GM19324 (cell line): ENCODE results near the gene AKAP9.
"Not testable (repeated sequence)": the region's sequence is repeated elsewhere in the genome, so short reads cannot be mapped to it uniquely, and the experiment has no call there.

Experiments
- ATAC-seq: cut with Tn5 transposase; IDR thresholded peaks from one replicate; pipeline ENCODE4 v1.9.1; 2021; ENCODE audit warnings: mild to moderate bottlenecking, moderate library complexity; ENCODE audit not compliant: unreplicated experiment, low FRiP score

The AKAP9 gene

GRCh38 chr7:91940572-91941341 lies at the start of gene AKAP9:
AKAP9 (plus strand) TSS chr7:91940862; CDS start chr7:91941100, 238 bp downstream.
- ATAC-seq = peak; percentile 99

GRCh38 chr7:91892099-91892705 lies 48.5 kb upstream of the AKAP9 start:
- no peak for ATAC-seq

GRCh38 chr7:91892821-91893340 lies 47.8 kb upstream of the AKAP9 start:
- no peak for ATAC-seq

- not testable (repeated sequence) for ATAC-seq
Observed at GRCh38 chr7:91893699-91894098, 47.0 kb upstream of the AKAP9 start.

- no peak for ATAC-seq
Observed at GRCh38 chr7:91894781-91895480, 45.7 kb upstream of the AKAP9 start.

- ATAC-seq = no peak
Observed at GRCh38 chr7:91898240-91898992, 42.2 kb upstream of the AKAP9 start.

GRCh38 chr7:91899563-91899962 lies 41.1 kb upstream of the AKAP9 start:
- ATAC-seq = no peak

GRCh38 chr7:91910171-91910570 lies 30.5 kb upstream of the AKAP9 start:
- no peak for ATAC-seq

- ATAC-seq = no peak
Observed at GRCh38 chr7:91911121-91911520, 29.5 kb upstream of the AKAP9 start.

- no peak for ATAC-seq
Observed at GRCh38 chr7:91912494-91912893, 28.2 kb upstream of the AKAP9 start.

GRCh38 chr7:91913612-91914011 lies 27.1 kb upstream of the AKAP9 start:
- ATAC-seq = no peak

GRCh38 chr7:91915401-91916050 lies 25.1 kb upstream of the AKAP9 start:
- ATAC-seq = no peak

GRCh38 chr7:91916051-91916440 lies 24.6 kb upstream of the AKAP9 start:
- ATAC-seq = no peak

- ATAC-seq = no peak
Observed at GRCh38 chr7:91918356-91918755, 22.3 kb upstream of the AKAP9 start.

GRCh38 chr7:91922857-91923256 lies 17.8 kb upstream of the AKAP9 start:
- ATAC-seq = no peak

- no peak for ATAC-seq
Observed at GRCh38 chr7:91927912-91928311, 12.8 kb upstream of the AKAP9 start.

GRCh38 chr7:91929463-91929862 lies 11.2 kb upstream of the AKAP9 start:
- no peak for ATAC-seq

GRCh38 chr7:91940171-91940570 lies 491 bp upstream of the AKAP9 start:
- ATAC-seq = peak; percentile 1

- ATAC-seq = no peak
Observed at GRCh38 chr7:91941450-91941849, 788 bp downstream of the AKAP9 start.

- no peak for ATAC-seq
Observed at GRCh38 chr7:91942312-91942711, 1.6 kb downstream of the AKAP9 start.
